ENCODE measurements around the gene TNPO2.
A peak's percentile ranks its signal among the peaks of the same experiment; 100 is the strongest.

TNPO2 gene

DNA sequence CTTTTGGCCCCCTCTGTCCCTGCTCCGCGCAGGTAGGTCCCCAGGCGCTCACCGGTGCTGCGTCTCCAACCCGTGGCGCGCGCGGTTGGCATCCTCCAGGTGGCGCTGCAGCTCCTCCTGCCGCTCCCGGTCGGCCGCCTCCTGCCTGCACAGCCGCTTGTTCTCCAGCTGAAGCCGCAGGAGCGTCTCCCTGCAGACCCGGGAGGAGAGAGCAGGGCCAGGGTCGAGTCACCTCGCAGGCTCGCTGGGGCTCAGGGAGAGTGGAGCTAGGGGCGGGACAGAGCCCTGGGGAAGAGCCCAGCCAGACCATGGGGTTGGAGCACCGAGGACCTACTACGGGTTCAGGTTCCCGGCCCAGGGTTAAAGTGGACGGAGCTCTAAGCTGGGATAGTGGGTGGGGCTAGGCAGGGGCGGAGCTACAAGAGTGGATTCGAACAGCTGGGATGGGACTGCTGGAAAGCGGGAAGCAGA, 42.4 kb upstream of the TNPO2 start:
- H3K4me3 ChIP-seq (ENCODE audit: low read depth, low read length): peak overlapping the region; percentile 35
- TF ChIP-seq, protein P1, sequence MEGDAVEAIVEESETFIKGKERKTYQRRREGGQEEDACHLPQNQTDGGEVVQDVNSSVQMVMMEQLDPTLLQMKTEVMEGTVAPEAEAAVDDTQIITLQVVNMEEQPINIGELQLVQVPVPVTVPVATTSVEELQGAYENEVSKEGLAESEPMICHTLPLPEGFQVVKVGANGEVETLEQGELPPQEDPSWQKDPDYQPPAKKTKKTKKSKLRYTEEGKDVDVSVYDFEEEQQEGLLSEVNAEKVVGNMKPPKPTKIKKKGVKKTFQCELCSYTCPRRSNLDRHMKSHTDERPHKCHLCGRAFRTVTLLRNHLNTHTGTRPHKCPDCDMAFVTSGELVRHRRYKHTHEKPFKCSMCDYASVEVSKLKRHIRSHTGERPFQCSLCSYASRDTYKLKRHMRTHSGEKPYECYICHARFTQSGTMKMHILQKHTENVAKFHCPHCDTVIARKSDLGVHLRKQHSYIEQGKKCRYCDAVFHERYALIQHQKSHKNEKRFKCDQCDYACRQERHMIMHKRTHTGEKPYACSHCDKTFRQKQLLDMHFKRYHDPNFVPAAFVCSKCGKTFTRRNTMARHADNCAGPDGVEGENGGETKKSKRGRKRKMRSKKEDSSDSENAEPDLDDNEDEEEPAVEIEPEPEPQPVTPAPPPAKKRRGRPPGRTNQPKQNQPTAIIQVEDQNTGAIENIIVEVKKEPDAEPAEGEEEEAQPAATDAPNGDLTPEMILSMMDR (IDR thresholded peaks at IDR 0.05; ENCODE audit: low read depth, low read length, missing control alignments): peak; percentile 65
- in situ Hi-C loops (cut with HindIII; ENCODE audit: low sequenced_read_pairs): loop anchor here (5.0 kb wide), 2 partner anchors 51 to 81 kb away; no protein-coding TSS in a partner anchor
- DNase-seq (ENCODE audit: low read depth): no peak

DNA sequence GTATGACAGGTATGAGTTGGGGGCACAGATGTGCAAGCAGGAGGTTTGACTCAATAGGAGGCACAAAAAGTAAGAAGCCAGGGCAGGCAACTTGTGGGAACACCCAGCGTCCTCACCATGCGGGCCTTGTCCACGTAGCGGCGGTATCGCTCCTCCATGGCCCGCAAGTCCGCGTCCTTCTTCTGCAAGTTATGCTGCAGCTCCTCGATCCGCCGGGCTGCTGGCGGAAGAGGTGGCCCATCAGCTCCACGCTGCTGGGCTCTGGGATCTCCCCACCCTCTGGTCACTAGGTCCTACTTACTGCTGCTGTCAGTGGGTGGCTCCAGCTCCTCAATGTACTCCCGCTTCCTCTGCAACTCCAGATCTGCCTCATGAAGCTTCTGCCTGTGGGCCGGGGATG, 41.0 kb upstream of the TNPO2 start:
- DNase-seq (ENCODE audit: low read depth): no peak
- H3K4me3 ChIP-seq (ENCODE audit: low read depth, low read length): no peak overlapping the region
- TF ChIP-seq, protein P1 (IDR thresholded peaks at IDR 0.05; ENCODE audit: low read depth, low read length, missing control alignments): no peak
- in situ Hi-C loops (cut with HindIII; ENCODE audit: low sequenced_read_pairs): loop anchor here (5.0 kb wide), 2 partner anchors 53 to 83 kb away; no protein-coding TSS in a partner anchor

DNA sequence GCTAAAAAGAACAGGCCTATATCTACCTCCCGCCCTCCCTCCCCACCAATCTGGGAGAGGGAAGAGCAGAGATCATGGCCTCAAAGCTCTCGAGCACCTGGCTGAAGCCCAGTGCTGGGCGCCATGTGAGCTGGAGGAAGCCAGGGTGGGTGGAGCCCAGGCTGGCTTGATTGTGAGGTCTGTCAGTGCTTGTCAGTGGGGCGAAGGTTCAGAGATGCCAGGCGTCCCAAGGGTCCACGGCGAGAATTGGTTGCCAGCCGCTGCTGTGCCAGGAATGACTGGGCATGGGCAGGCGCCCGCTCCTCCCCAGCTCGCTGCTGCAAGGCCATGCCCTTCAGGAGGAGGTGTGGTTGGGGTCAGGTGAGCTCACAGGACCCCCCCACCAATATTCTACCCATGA, 39.4 kb upstream of the TNPO2 start:
- in situ Hi-C loops (cut with HindIII; ENCODE audit: low sequenced_read_pairs): no loop called here
- no peak for DNase-seq (ENCODE audit: low read depth)
- TF ChIP-seq, protein P1 (IDR thresholded peaks at IDR 0.05; ENCODE audit: low read depth, low read length, missing control alignments): no peak
- H3K4me3 ChIP-seq (ENCODE audit: low read depth, low read length): no peak overlapping the region

DNA sequence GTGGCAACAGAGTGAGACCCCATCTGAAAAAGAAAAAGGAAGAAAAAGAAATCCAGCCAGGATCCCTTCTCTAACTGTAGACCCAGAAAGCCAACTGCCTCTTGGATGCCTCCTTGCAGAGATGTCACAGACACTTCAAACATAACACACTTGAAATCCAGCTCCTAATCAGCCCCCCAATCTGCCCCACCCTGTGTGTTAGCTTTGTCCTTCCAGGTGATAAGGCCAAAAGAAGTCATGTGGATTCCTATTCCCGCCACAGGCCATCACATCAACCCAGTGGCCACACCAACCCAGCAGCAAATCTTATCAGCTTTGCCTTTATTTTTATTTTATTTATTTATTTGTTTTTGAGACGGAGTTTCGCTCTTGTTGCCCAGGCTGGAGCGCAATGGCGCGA, 36.0 kb upstream of the TNPO2 start:
- in situ Hi-C loops (cut with HindIII; ENCODE audit: low sequenced_read_pairs): no loop called here

DNA sequence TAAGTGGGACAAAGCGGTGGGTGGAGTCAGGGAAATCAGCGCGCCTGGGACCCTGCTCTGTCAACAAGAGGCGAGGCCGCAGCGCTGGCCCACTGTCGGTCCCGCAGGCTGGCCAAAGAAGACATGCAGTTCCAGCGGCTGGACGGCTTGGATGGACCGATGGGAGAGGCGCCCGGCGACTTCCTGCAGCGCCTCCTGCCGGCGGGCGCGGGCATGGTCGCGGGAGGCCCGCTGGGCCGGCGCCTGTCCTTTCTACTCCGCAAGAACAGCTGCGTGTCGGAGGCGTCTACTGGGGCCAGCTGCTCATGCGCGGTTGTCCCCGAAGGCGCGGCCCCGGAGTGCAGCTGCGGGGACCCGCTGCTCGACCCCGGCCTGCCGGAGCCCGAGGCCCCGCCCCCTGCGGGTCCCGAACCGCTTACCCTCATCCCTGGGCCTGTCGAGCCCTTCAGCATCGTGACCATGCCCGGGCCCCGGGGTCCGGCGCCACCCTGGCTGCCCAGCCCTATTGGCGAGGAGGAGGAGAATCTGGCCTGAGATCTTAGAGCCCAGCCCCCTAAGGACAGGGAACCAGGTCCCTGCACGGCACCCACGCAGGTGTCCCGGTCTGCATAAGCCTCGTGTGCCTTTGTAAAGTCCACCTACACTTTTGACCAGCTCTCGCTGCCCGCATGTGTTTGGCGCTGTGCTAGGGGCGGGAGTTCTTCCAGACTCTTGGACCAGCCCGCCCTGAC, 34.0 kb upstream of the TNPO2 start:
- TF ChIP-seq, protein P1 (IDR thresholded peaks at IDR 0.05; ENCODE audit: low read depth, low read length, missing control alignments): peak; percentile 89
- peak overlapping the region; percentile 26 for H3K4me3 ChIP-seq (ENCODE audit: low read depth, low read length)
- in situ Hi-C loops (cut with HindIII; ENCODE audit: low sequenced_read_pairs): no loop called here
- DNase-seq (ENCODE audit: low read depth): no peak

More for the DNA sequence above, 36.0 kb upstream of the TNPO2 start:
- H3K4me3 ChIP-seq (ENCODE audit: low read depth, low read length): no peak overlapping the region
- TF ChIP-seq, protein P1 (IDR thresholded peaks at IDR 0.05; ENCODE audit: low read depth, low read length, missing control alignments): no peak
- no peak for DNase-seq (ENCODE audit: low read depth)

DNA sequence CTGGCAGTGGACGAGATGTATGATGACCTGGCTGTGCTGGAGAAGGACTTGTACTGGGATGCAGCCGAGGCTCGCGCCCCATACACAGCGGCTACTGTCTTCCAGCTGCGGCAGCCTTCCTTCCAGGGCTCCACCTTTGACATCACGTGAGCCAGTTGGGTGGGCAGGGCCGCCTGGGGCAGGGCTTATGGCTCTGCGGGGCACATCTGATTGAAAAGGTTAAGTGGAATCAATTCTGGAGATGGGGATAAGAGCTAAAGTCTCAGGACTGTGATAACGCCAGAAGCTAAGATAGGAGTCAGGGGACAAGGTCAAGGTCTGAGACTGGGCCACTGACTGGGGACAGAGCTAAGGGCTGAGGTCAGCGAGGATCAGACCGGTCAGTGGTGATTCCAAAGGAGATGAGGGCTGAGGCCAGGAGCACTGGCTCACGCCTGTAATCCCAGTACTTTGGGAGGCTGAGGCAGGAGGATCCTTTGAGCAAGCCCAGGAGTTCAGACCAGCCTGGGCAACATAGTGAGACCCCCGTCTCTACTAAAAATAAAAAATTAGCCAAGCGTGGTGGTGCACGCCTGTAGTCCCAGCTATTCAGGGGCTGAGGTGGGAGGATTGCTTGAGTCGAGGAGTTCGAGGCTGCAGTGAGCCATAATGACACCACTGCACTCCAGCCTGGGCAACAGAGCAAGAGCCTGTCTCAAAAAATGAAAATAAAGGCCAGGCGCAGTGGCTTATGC, 32.6 kb upstream of the TNPO2 start:
- TF ChIP-seq, protein P1 (IDR thresholded peaks at IDR 0.05; ENCODE audit: low read depth, low read length, missing control alignments): no peak
- in situ Hi-C loops (cut with HindIII; ENCODE audit: low sequenced_read_pairs): no loop called here
- H3K4me3 ChIP-seq (ENCODE audit: low read depth, low read length): no peak overlapping the region
- no peak for DNase-seq (ENCODE audit: low read depth)

Measured in astrocyte of the cerebellum (primary cell).